GM19468 (cell line): ENCODE results near the gene ATP6V0E2.

Experiments used
- ATAC-seq: cut with Tn5 transposase; IDR thresholded peaks from one replicate; pipeline ENCODE4 v1.9.1; 2021; ENCODE audit warnings: mild to moderate bottlenecking, moderate library complexity, moderate number of reproducible peaks; ENCODE audit not compliant: unreplicated experiment; ENCODE audit errors: extremely low read depth

Gene ATP6V0E2

GRCh38 chr7:149838224-149838991, 35.4 kb upstream of the ATP6V0E2 start, which contains the start of gene ZNF862:
TSS of gene ZNF862 (plus strand) at chr7:149838375. CDS start at chr7:149838612, 237 bp downstream.
- peak; percentile 99 for ATAC-seq

- no peak for ATAC-seq
Observed at GRCh38 chr7:149838992-149839408, 34.8 kb upstream of the ATP6V0E2 start.

GRCh38 chr7:149839933-149840332, 33.8 kb upstream of the ATP6V0E2 start:
- ATAC-seq, result no peak

DNA sequence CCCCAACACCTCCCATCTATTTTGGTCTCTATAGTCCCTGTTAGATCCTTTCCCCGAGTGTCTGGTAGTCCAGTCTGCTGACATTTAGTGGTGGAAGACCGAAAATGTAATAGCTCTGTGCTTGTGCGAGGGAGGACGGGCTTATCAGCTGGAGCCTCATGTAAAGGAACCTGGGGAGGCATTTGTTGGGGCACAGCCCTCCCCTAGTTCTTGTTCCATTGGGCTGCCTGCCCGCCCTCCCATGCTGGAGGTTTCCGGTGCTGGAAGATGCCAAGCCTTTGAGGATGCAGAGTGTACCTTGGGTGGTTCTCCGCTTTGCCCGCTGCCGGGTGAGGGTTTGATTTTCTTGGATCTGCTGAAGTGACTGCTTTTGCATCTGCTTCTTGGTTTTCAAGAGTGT, 30.2 kb upstream of the ATP6V0E2 start:
- ATAC-seq, result no peak

DNA sequence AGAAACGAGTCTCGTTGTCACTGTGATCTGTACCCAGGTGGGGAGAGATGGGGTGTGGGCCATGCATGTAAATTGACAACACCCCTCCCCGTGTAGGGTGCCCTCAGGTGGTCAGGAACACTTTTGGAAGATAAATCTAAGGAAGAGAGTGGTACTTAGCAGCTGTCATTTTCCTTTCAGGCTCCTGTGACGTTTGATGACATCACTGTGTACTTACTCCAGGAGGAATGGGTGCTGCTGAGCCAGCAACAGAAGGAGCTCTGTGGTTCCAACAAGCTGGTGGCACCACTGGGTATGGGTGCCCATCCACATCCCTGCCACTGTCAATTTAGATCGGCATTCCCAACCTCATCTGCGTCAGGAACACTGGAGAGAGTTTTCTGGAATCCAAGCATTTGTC, 29.3 kb upstream of the ATP6V0E2 start:
- no peak for ATAC-seq

- no peak for ATAC-seq
Observed at GRCh38 chr7:149845257-149845980, 28.4 kb upstream of the ATP6V0E2 start.

DNA sequence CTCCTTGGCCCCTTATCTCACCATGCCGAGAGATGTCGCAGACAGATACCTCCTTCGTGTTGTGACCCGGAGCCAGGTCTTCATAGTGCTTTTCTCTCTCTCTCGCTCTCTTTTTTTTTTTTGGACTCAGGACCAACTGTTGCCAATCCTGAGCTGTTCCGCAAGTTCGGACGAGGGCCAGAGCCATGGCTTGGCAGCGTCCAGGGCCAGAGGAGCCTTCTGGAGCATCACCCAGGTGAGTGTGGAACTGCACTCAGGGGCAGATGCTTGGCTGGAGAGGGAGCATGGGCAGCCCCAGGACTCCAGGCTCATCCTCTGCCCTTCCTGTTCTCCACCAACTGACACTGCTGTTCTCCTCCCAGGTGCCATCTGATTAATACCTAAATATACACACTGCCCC, 27.7 kb upstream of the ATP6V0E2 start:
- ATAC-seq, result no peak

DNA sequence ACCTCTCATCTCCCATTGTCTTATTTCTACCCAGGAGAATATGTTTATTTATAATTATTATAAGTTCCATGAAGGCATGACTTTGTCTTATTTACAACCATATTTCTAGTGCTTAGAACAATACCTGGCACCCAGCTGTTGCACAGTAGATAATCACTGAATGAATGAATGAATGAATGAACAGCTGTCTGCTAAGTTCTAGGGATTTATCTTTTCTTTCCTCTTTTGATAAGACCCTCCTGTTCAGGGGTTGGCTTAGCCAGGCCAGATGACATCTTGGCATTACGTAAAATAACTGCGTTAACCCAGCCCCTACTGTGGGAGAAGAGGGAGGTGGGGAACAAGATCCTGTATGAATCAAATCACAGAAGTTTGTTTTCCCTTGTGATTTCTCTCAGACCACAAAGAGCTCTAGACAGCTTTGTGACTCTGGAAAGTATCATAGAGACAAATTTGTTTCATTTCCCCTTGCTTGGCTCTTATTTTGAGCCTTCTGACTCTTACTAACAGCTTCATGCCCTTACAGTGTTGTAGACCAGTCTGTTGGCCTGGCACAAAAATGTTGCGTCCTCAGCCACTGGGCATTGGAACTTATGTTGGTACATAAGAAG, 27.2 kb upstream of the ATP6V0E2 start:
- ATAC-seq, result peak; percentile 49

GRCh38 chr7:149849174-149849573, 24.6 kb upstream of the ATP6V0E2 start:
- no peak for ATAC-seq

DNA sequence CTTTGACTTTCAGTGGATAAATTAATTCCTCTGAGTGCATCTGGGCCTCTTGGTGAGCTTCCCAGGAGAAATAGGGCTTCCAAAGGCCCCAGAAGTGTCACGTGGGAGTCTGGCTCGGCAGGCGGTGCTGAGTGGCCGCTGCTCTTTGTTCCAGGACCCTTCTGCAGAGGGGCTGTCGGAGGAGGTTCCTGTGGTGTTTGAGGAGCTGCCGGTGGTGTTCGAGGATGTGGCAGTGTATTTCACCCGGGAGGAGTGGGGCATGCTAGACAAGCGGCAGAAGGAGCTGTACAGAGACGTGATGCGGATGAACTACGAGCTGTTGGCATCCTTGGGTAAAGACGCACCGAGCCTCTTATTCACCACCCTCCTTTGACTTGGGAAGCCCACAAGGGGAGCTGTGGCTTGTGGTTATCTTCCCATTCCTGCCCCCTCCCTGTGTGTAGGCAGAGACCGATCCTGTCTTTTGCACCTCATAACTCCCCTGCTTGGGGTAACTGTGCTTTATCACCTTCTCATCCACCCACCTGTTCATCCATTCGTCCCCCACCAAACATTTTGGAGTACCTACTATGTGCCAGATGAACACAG, 23.7 kb upstream of the ATP6V0E2 start:
- ATAC-seq, result no peak

- no peak for ATAC-seq
Observed at GRCh38 chr7:149850716-149851115, 23.1 kb upstream of the ATP6V0E2 start.

DNA sequence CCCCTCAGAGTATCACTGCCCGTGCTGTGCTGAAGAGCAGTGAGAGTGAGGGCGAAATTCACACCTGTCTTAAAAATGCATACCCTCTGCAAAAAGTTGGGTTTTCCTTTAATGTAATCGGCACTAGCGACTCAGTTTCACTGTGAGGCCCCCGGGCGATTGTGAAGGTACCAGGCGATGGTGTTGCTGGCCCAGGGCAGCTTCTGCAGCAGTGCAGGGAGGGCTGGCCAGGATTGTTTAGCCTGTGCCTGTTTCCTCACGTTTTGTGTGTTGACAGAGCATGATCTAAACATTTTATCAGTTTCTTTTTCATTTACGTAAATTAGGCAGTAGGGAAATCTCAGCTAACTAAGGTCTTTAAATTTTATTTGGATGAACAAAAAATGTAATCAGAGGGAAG, 22.3 kb upstream of the ATP6V0E2 start:
- ATAC-seq, result no peak

- ATAC-seq, result no peak
Observed at GRCh38 chr7:149853157-149853556, 20.6 kb upstream of the ATP6V0E2 start.

- ATAC-seq, result no peak
Observed at GRCh38 chr7:149854611-149855360, 19.0 kb upstream of the ATP6V0E2 start.

DNA sequence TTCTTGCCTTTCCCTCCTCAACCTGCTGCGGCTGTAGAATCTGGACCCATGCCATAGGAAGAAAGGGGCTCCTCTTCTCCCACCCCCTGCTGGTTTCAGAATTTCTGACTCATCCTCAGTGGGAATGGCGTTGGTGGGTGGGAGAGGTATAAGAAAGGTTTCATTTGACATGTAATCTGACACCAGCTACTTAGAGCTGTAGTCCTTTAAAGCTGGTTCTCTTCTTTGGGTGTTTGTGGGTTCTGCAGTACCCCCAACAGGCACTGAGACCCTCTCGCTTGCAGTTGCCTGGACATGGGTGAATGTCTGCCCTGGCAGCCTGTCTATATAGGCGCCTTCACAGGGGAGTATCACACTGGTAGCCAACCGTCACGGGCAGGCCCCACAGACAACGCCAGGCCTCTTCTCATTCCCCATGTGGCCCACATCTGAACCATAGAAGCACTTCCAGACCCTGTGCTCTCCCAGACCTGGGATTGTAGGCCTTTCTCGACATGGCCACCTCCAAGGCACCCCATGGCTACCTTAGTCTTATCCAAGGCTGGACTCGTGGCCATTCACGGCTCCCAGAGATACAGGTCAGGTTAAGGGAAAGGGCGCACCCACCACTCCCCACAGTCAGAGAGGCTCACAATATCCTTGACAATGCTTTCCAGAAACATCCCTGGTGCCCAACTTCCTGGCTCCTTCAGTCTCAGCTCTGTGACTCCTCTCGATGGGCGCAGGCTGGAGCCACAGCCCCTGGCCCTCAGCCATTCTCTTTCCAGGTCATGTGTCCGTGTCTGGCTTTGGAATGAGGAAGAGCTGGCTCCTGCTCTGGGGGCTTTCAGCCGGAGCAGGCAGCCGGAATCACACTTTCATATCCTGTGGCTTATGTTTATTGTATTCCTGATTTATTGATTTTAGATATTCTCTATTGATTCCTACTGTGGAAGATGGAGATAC, 18.1 kb upstream of the ATP6V0E2 start:
- no peak for ATAC-seq

DNA sequence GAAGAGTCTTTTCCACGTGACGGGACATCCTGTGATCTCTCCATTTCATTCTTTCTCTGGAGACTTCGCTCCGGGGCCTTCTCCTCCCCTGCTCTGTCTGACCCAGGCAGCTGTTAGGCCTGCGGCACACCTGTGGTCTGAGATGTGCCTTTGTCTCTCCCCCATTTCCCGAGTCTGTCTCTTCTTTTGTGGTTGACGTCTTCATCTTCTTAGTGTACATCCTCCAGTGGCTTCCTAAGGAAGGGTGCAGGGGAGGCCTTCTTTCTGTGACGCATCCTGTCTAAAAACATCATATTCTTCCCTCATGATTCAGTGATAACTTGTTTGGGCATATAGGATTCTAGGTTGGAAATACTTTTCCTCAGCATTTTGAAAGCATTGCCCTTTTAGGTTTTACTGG, 17.2 kb upstream of the ATP6V0E2 start:
- no peak for ATAC-seq

DNA sequence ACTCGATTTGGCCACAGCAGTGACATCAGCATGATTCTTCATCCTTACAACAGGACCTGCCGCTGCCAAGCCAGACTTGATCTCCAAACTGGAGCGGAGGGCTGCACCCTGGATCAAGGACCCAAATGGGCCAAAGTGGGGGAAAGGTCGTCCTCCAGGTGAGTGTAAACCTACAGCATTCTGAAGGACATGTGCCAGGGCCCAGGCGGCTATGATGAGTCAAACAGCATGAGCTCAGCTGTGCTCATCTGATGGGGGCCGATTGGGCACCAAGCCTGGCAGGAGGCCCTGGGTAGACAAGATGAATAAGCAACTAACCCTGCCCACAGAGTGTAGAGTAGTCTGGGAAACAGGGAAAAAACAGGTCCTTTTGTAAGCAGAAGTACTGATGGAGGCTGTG, 14.4 kb upstream of the ATP6V0E2 start:
- ATAC-seq, result no peak

DNA sequence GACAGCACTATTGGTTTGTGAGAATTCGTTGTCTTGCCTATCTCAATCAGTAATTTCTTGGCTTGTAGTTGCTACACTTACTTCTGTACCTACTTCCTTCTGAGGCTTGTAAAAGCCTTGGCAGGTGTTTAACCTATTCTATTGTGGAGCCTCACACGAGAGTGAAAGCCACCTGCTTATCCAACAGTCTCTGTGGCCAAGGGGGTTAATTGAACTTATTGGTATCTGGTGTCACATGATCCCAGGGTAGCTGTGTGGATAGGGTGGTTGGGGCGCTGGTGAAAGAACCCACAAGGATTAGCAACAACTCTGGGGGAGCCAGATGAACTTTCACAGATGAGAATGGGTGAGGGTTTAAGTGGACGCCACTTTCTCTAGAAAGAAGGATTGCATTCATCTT, 13.9 kb upstream of the ATP6V0E2 start:
- no peak for ATAC-seq
